GM12878 (cell line): ENCODE measurements around the gene SLC9C1. TPM values are rescaled to one million over a fixed set of nuclear protein-coding genes. Genes with fewer than 3 reads are reported as not detected.

Experiments
- ATAC-seq: fragments of 200-7000 bp; cut with Tn5 transposase; 3 replicates; pipeline ENCODE4 v1.9.1; 2020; ENCODE audit warnings: mild to moderate bottlenecking, moderate library complexity
- BruUV-seq: library from RNA; stranded (reverse); fragments of 400-500 nt; replicated peaks from 2 replicates; lab custom pipeline; 2021; lab: Mats Ljungman, UMichigan
- CTCF ChIA-PET: fragments of 300-600 bp; sonication (Branson Sonifier 250); formaldehyde crosslinking; extraction: SDS; loops from one replicate; lab custom pipeline; 2021; ENCODE audit warnings: inconsistent platforms; lab: Yijun Ruan, JAX
- POLR2A ChIA-PET: fragments of 350-600 bp; formaldehyde crosslinking; extraction: SDS; loops from one replicate; lab custom pipeline; 2021; ENCODE audit warnings: inconsistent platforms; lab: Charles Lee
- RAD21 ChIA-PET: fragments of 300-600 bp; sonication (Branson Sonifier 250); formaldehyde crosslinking; loops from one replicate; lab custom pipeline; 2023; ENCODE audit warnings: antibody characterized with exemption; ENCODE audit not compliant: unreplicated experiment; lab: Charles Lee
- SMC1A ChIA-PET: fragments of 300-600 bp; sonication (Branson Sonifier 250); formaldehyde crosslinking; loops from one replicate; lab custom pipeline; 2023; ENCODE audit not compliant: unreplicated experiment, uncharacterized antibody; lab: Charles Lee
- DNase-seq: peaks from one replicate; pipeline ENCODE4 v3.0.0-alpha.2; 2011; ENCODE audit warnings: low read depth, low spot score
- FAIRE-seq: peaks from 3 replicates; lab custom pipeline; 2011; peaks lifted over from hg19 to GRCh38; lab: Jason Lieb, UNC
- H2AFZ ChIP-seq: 2 replicates; pipeline ENCODE4 v1.6.0; 2011; ENCODE audit warnings: low read depth, low read length, control low read depth; ENCODE audit not compliant: control insufficient read depth
- H3K27ac ChIP-seq: 2 replicates; pipeline ENCODE4 v1.5.1; 2011; ENCODE audit warnings: control low read depth; ENCODE audit not compliant: control insufficient read depth, insufficient read depth
- H3K27me3 ChIP-seq, 2 experiments: replicated peaks in 1 of 2; 2 replicates each; pipeline versions ENCODE4 v1.6.0 to v1.6.1; 2011; ENCODE audit warnings: low read length in 1 of 2; ENCODE audit not compliant: control insufficient read depth in 2 of 2, insufficient read depth in 2 of 2
- H3K36me3 ChIP-seq, 2 experiments: 2 replicates each; pipeline ENCODE4 v1.5.1; 2011; ENCODE audit warnings: low read length in 1 of 2; ENCODE audit not compliant: control insufficient read depth in 2 of 2, insufficient read depth in 2 of 2
- H3K4me1 ChIP-seq: 2 replicates; pipeline ENCODE4 v1.6.1; 2011; ENCODE audit warnings: mild to moderate bottlenecking, low read length, moderate library complexity, mixed read lengths; ENCODE audit not compliant: control insufficient read depth, insufficient read depth
- H3K4me2 ChIP-seq: 2 replicates; pipeline ENCODE4 v1.6.0; 2011; ENCODE audit warnings: control low read depth; ENCODE audit not compliant: control insufficient read depth, insufficient read depth
- H3K4me3 ChIP-seq: fragments of 200-600 bp; sonication (generic); 2 replicates; pipeline ENCODE4 v1.5.1; 2016
- H3K79me2 ChIP-seq: 2 replicates; pipeline ENCODE4 v1.6.0; 2011; ENCODE audit warnings: low read length; ENCODE audit not compliant: control insufficient read depth, insufficient read depth
- H3K9ac ChIP-seq: 2 replicates; pipeline ENCODE4 v1.8.0; 2011; ENCODE audit warnings: low read length, control low read depth, mixed read lengths; ENCODE audit not compliant: control insufficient read depth, insufficient read depth
- H3K9me3 ChIP-seq: replicated peaks from 3 replicates; pipeline ENCODE4 v1.5.1; 2011; ENCODE audit warnings: mild to moderate bottlenecking, low read length; ENCODE audit not compliant: control insufficient read depth, insufficient read depth
- H4K20me1 ChIP-seq: 2 replicates; pipeline ENCODE4 v1.6.0; 2011; ENCODE audit not compliant: control insufficient read depth, insufficient read depth
- DPF2 ChIP-seq: fragments of 450-650 bp; IDR thresholded peaks from 2 replicates; pipeline ENCODE4 v1.6.1; 2017; ENCODE audit warnings: mild to moderate bottlenecking
- KDM1A ChIP-seq: fragments of 200-600 bp; sonication (generic); IDR thresholded peaks from 2 replicates; pipeline ENCODE4 v1.6.1; 2016; ENCODE audit warnings: borderline replicate concordance
- MYB ChIP-seq: fragments of 150-350 bp; IDR thresholded peaks from 2 replicates; pipeline ENCODE4 v1.6.1; 2014; ENCODE audit warnings: mild to moderate bottlenecking, low read depth, low read length, borderline replicate concordance
- NFXL1 ChIP-seq: fragments of 450-650 bp; IDR thresholded peaks from 2 replicates; pipeline ENCODE4 v1.6.1; 2017; ENCODE audit warnings: antibody characterized with exemption, mild to moderate bottlenecking, borderline replicate concordance
- NR2C1 ChIP-seq: fragments of 450-650 bp; IDR thresholded peaks from 2 replicates; pipeline ENCODE4 v1.6.1; 2017; ENCODE audit warnings: antibody characterized with exemption, mild to moderate bottlenecking, moderate library complexity
- POU2F2 ChIP-seq: IDR thresholded peaks from 3 replicates; pipeline ENCODE4 v1.6.1; 2011; ENCODE audit warnings: low read depth, mild to moderate bottlenecking, low read length, borderline replicate concordance
- SPI1 ChIP-seq: IDR thresholded peaks from 2 replicates; pipeline ENCODE4 v1.6.1; 2011; ENCODE audit warnings: low read depth, mild to moderate bottlenecking, low read length, moderate library complexity, borderline replicate concordance; ENCODE audit not compliant: insufficient read depth
- TCF12 ChIP-seq: IDR thresholded peaks from 2 replicates; pipeline ENCODE4 v1.6.1; 2011; ENCODE audit warnings: low read depth, mild to moderate bottlenecking, low read length
- WGBS: methylation state at CpG from one replicate; pipeline ENCODE4 v1.1.6; 2016; ENCODE audit warnings: low lambda C conversion rate; ENCODE audit not compliant: insufficient replicate concordance, insufficient coverage; ENCODE audit errors: missing lambda C conversion rate; 5-methylcytosine and 5-hydroxymethylcytosine counted together
- in situ Hi-C: fragments of 300-500 bp; cut with MboI; formaldehyde crosslinking; loops from 9 replicates; pipeline ENCODE4 v1.14.3; 2018; ENCODE audit warnings: mixed read lengths
- intact Hi-C: fragments of 100-400 bp; cut with micrococcal nuclease; formaldehyde crosslinking; loops from one replicate; pipeline ENCODE4 v1.14.2; 2022; ENCODE audit not compliant: unreplicated experiment
- polyA plus RNA-seq, 11 experiments: library from polyadenylated mRNA; depleted of rRNA in 4 of 11; unstranded in 6 of 11; stranded (reverse) in 5 of 11; fragments of >200 nt; fragmentation: Nextera tagmentation in 4 of 11; fragmentation: Illumina TruSeq in 1 of 11; extraction: Ambion mirVana in 4 of 11; extraction: Trizol in 1 of 11; gene quantifications; 1 replicate in 1 of 11; 2 replicates in 10 of 11; pipeline versions ENCODE4 v1.2.1 to v1.2.3, GENCODE V29; 2011 to 2016; ENCODE audit warnings: inconsistent platforms in 2 of 11, missing spikeins in 2 of 11, low read depth in 1 of 11
- total RNA-seq, 4 experiments: library from RNA; depleted of rRNA in 3 of 4; stranded (reverse); fragments of >200 nt in 3 of 4; fragmentation: Illumina TruSeq in 1 of 4; extraction: Trizol in 1 of 4; gene quantifications; 2 replicates each; pipeline versions ENCODE4 v1.2.1 to v1.2.3, GENCODE V29; 2013 to 2021
- TF ChIP-seq, protein P1 (sequence below): fragments of 450-650 bp; IDR thresholded peaks from 2 replicates; pipeline ENCODE4 v1.6.1; 2017; ENCODE audit warnings: mild to moderate bottlenecking, moderate library complexity
- TF ChIP-seq, protein P2 (sequence below): fragments of 450-650 bp; IDR thresholded peaks from 2 replicates; pipeline ENCODE4 v1.6.1; 2017; ENCODE audit warnings: mild to moderate bottlenecking, low read depth, inconsistent platforms; ENCODE audit not compliant: poor library complexity, severe bottlenecking
- TF ChIP-seq, protein P3 (sequence below): fragments of 450-650 bp; IDR thresholded peaks from 2 replicates; pipeline ENCODE4 v1.6.1; 2016; ENCODE audit warnings: mild to moderate bottlenecking, moderate library complexity, borderline replicate concordance

The SLC9C1 gene
- total and polyA plus RNA-seq, 10 of the 15 experiments (the other 5 are each of a cell fraction or from before 2014, with no cell fraction given), result not detected

DNA sequence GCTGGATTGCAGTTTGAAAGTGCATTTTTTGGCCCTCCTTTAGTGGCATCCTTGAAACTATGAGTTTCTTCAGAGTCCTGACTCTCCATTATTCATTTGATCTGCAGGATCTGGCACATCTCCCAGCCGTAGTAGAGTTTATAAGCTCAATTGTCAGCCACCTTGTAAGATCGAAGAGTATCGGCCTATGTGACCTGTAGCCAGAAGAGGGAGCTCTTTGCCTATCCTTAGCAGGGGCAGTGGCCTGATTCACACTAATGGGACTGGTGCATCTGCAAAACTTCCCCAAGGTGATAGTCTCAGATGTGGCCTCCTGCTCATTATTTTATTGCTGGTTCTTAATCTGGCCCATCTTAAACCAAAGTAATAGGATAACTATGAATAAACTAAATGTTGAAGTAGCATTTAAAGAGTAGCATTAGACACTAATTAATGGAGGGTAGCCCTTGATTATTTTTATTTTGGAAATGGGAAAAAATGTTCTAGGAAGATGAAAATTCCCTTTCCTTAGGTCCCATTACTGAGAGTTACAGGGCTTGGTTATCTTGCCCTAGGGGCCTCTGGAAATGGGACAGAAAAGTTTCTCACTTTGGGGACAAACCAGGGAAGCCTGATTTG lies 182.1 kb downstream of the SLC9C1 start (continued):
- TF ChIP-seq, protein P1, sequence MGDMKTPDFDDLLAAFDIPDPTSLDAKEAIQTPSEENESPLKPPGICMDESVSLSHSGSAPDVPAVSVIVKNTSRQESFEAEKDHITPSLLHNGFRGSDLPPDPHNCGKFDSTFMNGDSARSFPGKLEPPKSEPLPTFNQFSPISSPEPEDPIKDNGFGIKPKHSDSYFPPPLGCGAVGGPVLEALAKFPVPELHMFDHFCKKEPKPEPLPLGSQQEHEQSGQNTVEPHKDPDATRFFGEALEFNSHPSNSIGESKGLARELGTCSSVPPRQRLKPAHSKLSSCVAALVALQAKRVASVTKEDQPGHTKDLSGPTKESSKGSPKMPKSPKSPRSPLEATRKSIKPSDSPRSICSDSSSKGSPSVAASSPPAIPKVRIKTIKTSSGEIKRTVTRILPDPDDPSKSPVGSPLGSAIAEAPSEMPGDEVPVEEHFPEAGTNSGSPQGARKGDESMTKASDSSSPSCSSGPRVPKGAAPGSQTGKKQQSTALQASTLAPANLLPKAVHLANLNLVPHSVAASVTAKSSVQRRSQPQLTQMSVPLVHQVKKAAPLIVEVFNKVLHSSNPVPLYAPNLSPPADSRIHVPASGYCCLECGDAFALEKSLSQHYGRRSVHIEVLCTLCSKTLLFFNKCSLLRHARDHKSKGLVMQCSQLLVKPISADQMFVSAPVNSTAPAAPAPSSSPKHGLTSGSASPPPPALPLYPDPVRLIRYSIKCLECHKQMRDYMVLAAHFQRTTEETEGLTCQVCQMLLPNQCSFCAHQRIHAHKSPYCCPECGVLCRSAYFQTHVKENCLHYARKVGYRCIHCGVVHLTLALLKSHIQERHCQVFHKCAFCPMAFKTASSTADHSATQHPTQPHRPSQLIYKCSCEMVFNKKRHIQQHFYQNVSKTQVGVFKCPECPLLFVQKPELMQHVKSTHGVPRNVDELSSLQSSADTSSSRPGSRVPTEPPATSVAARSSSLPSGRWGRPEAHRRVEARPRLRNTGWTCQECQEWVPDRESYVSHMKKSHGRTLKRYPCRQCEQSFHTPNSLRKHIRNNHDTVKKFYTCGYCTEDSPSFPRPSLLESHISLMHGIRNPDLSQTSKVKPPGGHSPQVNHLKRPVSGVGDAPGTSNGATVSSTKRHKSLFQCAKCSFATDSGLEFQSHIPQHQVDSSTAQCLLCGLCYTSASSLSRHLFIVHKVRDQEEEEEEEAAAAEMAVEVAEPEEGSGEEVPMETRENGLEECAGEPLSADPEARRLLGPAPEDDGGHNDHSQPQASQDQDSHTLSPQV, result peak; percentile 70
- TF ChIP-seq TCF12, result no peak

DNA sequence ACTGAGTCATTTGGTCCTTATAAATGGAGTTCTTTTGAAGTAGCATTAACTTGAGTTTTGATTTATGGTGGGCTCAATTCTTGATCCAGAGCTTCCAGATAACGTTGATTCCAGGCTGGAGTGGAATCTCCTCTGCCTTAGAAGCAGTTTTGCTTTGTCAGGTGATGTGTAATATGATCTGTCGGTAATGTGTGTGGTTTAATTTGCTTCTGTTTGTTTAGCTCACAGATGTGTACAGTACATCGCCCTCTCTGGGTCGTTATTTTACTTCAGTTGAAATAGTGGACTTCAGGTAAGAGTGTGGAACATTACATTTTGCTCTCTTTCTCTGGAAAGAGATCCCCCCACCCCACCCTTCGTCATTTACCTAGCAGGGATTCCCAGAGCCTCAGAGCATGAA lies 184.7 kb downstream of the SLC9C1 start:
- WGBS, result 55% methylated on average over 5 of the region's 5 CpGs
- no peak overlapping the region for H3K27ac ChIP-seq
- TF ChIP-seq, protein P2, sequence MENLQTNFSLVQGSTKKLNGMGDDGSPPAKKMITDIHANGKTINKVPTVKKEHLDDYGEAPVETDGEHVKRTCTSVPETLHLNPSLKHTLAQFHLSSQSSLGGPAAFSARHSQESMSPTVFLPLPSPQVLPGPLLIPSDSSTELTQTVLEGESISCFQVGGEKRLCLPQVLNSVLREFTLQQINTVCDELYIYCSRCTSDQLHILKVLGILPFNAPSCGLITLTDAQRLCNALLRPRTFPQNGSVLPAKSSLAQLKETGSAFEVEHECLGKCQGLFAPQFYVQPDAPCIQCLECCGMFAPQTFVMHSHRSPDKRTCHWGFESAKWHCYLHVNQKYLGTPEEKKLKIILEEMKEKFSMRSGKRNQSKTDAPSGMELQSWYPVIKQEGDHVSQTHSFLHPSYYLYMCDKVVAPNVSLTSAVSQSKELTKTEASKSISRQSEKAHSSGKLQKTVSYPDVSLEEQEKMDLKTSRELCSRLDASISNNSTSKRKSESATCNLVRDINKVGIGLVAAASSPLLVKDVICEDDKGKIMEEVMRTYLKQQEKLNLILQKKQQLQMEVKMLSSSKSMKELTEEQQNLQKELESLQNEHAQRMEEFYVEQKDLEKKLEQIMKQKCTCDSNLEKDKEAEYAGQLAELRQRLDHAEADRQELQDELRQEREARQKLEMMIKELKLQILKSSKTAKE, result no peak
- TF ChIP-seq KDM1A (no peak), NR2C1 (no peak), SPI1 (no peak), MYB (no peak), DPF2 (no peak), NFXL1 (no peak), POU2F2 (no peak)
- TF ChIP-seq, protein P3, sequence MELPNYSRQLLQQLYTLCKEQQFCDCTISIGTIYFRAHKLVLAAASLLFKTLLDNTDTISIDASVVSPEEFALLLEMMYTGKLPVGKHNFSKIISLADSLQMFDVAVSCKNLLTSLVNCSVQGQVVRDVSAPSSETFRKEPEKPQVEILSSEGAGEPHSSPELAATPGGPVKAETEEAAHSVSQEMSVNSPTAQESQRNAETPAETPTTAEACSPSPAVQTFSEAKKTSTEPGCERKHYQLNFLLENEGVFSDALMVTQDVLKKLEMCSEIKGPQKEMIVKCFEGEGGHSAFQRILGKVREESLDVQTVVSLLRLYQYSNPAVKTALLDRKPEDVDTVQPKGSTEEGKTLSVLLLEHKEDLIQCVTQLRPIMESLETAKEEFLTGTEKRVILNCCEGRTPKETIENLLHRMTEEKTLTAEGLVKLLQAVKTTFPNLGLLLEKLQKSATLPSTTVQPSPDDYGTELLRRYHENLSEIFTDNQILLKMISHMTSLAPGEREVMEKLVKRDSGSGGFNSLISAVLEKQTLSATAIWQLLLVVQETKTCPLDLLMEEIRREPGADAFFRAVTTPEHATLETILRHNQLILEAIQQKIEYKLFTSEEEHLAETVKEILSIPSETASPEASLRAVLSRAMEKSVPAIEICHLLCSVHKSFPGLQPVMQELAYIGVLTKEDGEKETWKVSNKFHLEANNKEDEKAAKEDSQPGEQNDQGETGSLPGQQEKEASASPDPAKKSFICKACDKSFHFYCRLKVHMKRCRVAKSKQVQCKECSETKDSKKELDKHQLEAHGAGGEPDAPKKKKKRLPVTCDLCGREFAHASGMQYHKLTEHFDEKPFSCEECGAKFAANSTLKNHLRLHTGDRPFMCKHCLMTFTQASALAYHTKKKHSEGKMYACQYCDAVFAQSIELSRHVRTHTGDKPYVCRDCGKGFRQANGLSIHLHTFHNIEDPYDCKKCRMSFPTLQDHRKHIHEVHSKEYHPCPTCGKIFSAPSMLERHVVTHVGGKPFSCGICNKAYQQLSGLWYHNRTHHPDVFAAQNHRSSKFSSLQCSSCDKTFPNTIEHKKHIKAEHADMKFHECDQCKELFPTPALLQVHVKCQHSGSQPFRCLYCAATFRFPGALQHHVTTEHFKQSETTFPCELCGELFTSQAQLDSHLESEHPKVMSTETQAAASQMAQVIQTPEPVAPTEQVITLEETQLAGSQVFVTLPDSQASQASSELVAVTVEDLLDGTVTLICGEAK, result no peak

More for the DNA sequence above, 184.7 kb downstream of the SLC9C1 start:
- ChIA-PET CTCF (interaction anchor here (1.0 to 4.1 kb wide), 5 partner anchors 10 to 214 kb away, joined by 3 to 94 read pairs (median 74); partner anchors contain the start of gene SLC9C1), SMC1A (interaction anchor here (1.0 to 4.2 kb wide), 4 partner anchors 12 to 408 kb away, joined by 3 to 92 read pairs (median 38); no protein-coding TSS in a partner anchor), RAD21 (interaction anchor here (1.0 to 2.8 kb wide), 3 partner anchors 29 to 213 kb away, joined by 4 to 28 read pairs (median 4); partner anchors contain the start of gene SLC9C1), POLR2A (no interaction called here)
- no peak overlapping the region for H3K4me3 ChIP-seq
- intact Hi-C loops, result no loop called here
- in situ Hi-C loops, result no loop called here
- H3K9me3 ChIP-seq, result no peaks in the 10 kb centered on the region
- H3K4me2 ChIP-seq, result no peak overlapping the region
- DNase-seq (no peak), ATAC-seq (no peak), FAIRE-seq (no peak)
- no peaks in the 10 kb centered on the region; a peak in 1 of 4 replicates for H3K36me3 ChIP-seq
- H3K27me3 ChIP-seq, result no peaks in the 10 kb centered on the region
- peaks cover 23% of the 10 kb centered on the region for H3K4me1 ChIP-seq
- BruUV-seq, result no TSS peak
- no peak overlapping the region for H2AFZ ChIP-seq
- no peaks in the 10 kb centered on the region for H4K20me1 ChIP-seq
- H3K79me2 ChIP-seq, result no peaks in the 10 kb centered on the region; the same call in none of the 2 replicates
- H3K9ac ChIP-seq, result no peak overlapping the region
